Uterus (tissue), 4 donors: ENCODE measurements around the gene CDYL2. TPM values are rescaled to one million over a fixed set of nuclear protein-coding genes. Genes with fewer than 3 reads are reported as not detected.

Source experiments
- DNase-seq, 2 donors: peaks; one replicate each; pipeline ENCODE4 v3.0.0-alpha.2; 2019 to 2020
- H3K27ac ChIP-seq, 2 donors: fragments of 200-600 bp; sonication (generic); 1 replicate in 1 of 2; 2 replicates in 1 of 2; pipeline ENCODE4 v1.5.1; 2016 to 2018
- H3K27me3 ChIP-seq, 2 donors: fragments of 200-600 bp; sonication (generic); one replicate each; pipeline ENCODE4 v1.5.1; 2018 to 2019; ENCODE audit warnings: control low read depth in 1 of 2
- H3K36me3 ChIP-seq, 2 donors: fragments of 200-600 bp; sonication (generic); one replicate each; pipeline ENCODE4 v1.5.1; 2019; ENCODE audit warnings: control low read depth in 1 of 2
- H3K4me1 ChIP-seq, 2 donors: fragments of 200-600 bp; sonication (generic); one replicate each; pipeline ENCODE4 v1.5.1; 2018 to 2019; ENCODE audit warnings: control low read depth in 1 of 2
- H3K4me3 ChIP-seq, 2 donors: fragments of 200-600 bp; sonication (generic); 1 replicate in 1 of 2; 2 replicates in 1 of 2; pipeline ENCODE4 v1.5.1; 2018 to 2019; ENCODE audit warnings: mild to moderate bottlenecking in 1 of 2
- H3K9me3 ChIP-seq, 2 donors: fragments of 200-600 bp; sonication (generic); one replicate each; pipeline ENCODE4 v1.5.1; 2019; ENCODE audit warnings: control low read depth in 1 of 2
- POLR2A ChIP-seq, 2 donors: fragments of 450-650 bp; IDR thresholded peaks; one replicate each; pipeline ENCODE4 v1.6.1; 2016; ENCODE audit warnings: antibody characterized with exemption in 2 of 2, mild to moderate bottlenecking in 1 of 2, moderate library complexity in 1 of 2
- intact Hi-C: fragments of 100-400 bp; cut with DNase I; formaldehyde crosslinking; loops from one replicate; pipeline ENCODE4 v1.15.1; 2023; ENCODE audit warnings: low total_unique reads
- total RNA-seq, 4 donors: library from RNA; depleted of rRNA in 3 of 4; stranded (reverse); fragments of >200 nt in 3 of 4; gene quantifications; one replicate each; pipeline versions ENCODE4 v1.1.0 to v1.2.4, GENCODE V29; 2014 to 2023
- TF ChIP-seq, protein P1 (sequence below), 4 experiments: fragments of 200-600 bp in 2 of 4; fragments of 450-650 bp in 2 of 4; sonication (generic) in 2 of 4; IDR thresholded peaks; one replicate each; pipeline ENCODE4 v1.5.1; 2016 to 2019; ENCODE audit warnings: antibody characterized with exemption in 4 of 4, mild to moderate bottlenecking in 2 of 4, moderate library complexity in 1 of 4
- donor health status: DM: yes; HTN: yes; CAD: no.

CDYL2 gene
- total RNA-seq, 4 donors from 2014 or later = 2.3 to 9.1 (median 5.1) TPM

DNA sequence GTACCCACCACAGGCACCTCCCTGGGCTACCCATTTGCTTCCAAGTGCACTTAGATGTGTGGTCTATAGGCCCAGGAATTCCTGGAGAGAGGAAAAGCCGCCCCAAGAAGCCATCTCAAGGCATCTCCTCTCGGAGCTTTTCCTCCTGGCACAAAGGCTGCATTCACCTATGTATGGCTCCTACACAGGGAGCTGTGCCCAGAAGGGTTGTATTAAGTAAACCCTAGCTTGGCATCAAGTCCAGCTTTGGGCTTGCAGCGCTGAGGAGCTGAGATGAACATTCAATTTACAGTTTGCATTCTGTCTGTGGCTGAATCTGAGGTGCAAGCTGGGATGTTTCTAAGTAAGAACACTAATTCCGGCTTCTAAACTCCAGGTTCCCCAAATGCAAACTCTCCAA, 81.3 kb downstream of the CDYL2 start:
- H3K4me3 ChIP-seq = no peak overlapping the region
- H3K36me3 ChIP-seq = no peaks in the 10 kb centered on the region
- no peak for TF ChIP-seq POLR2A (IDR thresholded peaks at IDR 0.05)
- TF ChIP-seq, protein P1, sequence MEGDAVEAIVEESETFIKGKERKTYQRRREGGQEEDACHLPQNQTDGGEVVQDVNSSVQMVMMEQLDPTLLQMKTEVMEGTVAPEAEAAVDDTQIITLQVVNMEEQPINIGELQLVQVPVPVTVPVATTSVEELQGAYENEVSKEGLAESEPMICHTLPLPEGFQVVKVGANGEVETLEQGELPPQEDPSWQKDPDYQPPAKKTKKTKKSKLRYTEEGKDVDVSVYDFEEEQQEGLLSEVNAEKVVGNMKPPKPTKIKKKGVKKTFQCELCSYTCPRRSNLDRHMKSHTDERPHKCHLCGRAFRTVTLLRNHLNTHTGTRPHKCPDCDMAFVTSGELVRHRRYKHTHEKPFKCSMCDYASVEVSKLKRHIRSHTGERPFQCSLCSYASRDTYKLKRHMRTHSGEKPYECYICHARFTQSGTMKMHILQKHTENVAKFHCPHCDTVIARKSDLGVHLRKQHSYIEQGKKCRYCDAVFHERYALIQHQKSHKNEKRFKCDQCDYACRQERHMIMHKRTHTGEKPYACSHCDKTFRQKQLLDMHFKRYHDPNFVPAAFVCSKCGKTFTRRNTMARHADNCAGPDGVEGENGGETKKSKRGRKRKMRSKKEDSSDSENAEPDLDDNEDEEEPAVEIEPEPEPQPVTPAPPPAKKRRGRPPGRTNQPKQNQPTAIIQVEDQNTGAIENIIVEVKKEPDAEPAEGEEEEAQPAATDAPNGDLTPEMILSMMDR (IDR thresholded peaks at IDR 0.05) = no peak
- H3K9me3 ChIP-seq = no peaks in the 10 kb centered on the region
- DNase-seq = no peak
- H3K4me1 ChIP-seq = no peaks in the 10 kb centered on the region
- H3K27ac ChIP-seq = no peak overlapping the region
- intact Hi-C loops = no loop called here
- no peaks in the 10 kb centered on the region for H3K27me3 ChIP-seq

DNA sequence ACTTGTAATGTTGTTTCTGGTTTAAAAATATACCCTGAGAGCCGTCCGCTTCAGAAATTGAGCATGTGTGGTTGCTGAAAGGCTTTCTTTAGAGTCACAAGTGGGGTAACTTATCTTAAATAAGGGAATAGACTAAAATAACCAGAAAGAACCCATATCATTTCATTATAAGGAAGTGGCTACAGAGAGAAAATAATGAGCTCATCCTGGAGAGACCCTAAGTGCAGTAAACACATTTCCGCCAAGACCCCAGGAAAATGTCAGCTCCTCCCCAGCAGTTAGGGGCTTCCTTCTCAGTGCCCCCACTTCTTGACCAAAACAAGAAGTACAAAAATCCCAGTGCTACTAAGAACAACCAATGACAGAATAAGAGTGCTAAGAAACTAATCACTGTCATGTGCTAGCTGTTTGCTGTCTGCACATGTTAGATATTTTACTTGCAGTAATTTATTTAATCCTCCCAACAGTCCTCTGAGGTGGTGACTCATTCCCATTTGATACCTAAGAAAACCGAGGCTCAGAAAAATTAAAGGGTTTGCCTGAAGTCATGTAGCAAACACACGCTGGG, 83.5 kb downstream of the CDYL2 start:
- H3K9me3 ChIP-seq = no peaks in the 10 kb centered on the region
- DNase-seq = no peak
- no peaks in the 10 kb centered on the region for H3K27me3 ChIP-seq
- H3K27ac ChIP-seq = no peak overlapping the region
- H3K4me1 ChIP-seq = no peaks in the 10 kb centered on the region
- H3K36me3 ChIP-seq = no peaks in the 10 kb centered on the region
- no peak for TF ChIP-seq POLR2A (IDR thresholded peaks at IDR 0.05)
- TF ChIP-seq, protein P1 (IDR thresholded peaks at IDR 0.05) = no peak
- no peak overlapping the region for H3K4me3 ChIP-seq
- intact Hi-C loops = no loop called here

DNA sequence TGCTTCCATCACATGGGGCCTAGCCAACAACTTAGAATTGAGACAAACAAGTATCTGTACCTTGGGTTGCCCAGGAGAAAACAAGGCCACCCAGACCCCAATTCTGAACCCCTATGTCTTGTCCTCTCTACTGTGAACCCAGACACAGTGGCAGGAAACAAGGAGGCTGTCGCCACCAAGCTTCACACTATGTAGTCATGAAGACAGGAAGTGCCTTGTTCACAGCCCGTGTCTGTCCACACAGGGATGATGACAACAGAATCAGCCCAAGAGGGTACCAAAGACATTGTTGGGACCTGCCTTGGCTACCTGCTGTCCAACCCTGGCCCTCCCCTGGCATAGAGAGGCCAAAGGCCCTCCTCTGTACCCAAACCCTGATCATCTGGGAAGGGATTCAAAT, 84.8 kb downstream of the CDYL2 start:
- Histone ChIP-seq H3K4me3 (no peak overlapping the region), H3K27me3 (no peaks in the 10 kb centered on the region), H3K27ac (no peak overlapping the region), H3K4me1 (no peaks in the 10 kb centered on the region), H3K36me3 (no peaks in the 10 kb centered on the region), H3K9me3 (no peaks in the 10 kb centered on the region)
- no peak for TF ChIP-seq POLR2A (IDR thresholded peaks at IDR 0.05)
- TF ChIP-seq, protein P1 (IDR thresholded peaks at IDR 0.05) = no peak
- intact Hi-C loops = no loop called here
- DNase-seq = no peak

DNA sequence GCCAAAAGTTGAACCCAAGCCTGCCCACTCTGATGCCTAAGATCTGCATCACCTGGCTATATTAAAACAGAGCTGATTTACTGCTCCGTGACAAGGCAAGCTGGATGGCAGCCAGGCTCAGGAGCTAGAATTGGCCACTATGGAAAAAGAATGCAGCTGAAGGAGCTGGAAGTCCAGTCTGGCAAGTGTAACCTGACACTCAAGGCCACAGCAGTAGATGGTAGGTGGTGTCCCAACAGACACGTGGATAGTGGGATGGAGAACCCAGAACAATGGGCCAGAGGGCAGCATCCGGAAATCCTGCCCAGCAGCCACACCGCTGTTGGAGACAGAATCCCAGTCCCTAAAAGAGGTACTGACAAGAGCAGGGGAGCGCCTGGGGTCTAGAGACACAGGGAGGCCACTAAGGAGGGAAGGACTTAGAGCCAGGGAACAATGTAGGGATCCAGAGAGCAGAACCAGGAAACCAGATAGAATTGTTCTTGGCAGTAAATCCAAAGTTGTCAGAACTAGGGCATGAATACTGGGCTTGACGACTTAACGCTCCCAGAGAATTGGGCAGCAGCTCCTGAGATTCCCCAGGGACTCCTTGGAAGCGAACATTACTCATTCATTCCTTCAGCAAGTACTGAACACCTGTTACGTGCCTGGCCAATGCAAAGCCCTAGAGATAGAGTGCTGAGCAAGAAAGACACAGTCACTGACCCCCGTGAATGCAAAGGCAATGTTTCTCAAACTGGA, 85.7 kb downstream of the CDYL2 start:
- no peak overlapping the region for H3K4me3 ChIP-seq
- no peaks in the 10 kb centered on the region for H3K4me1 ChIP-seq
- no peak overlapping the region for H3K27ac ChIP-seq
- intact Hi-C loops = no loop called here
- no peaks in the 10 kb centered on the region for H3K9me3 ChIP-seq
- H3K27me3 ChIP-seq = no peaks in the 10 kb centered on the region
- no peaks in the 10 kb centered on the region for H3K36me3 ChIP-seq
- no peak for DNase-seq
- no peak for TF ChIP-seq POLR2A (IDR thresholded peaks at IDR 0.05)

DNA sequence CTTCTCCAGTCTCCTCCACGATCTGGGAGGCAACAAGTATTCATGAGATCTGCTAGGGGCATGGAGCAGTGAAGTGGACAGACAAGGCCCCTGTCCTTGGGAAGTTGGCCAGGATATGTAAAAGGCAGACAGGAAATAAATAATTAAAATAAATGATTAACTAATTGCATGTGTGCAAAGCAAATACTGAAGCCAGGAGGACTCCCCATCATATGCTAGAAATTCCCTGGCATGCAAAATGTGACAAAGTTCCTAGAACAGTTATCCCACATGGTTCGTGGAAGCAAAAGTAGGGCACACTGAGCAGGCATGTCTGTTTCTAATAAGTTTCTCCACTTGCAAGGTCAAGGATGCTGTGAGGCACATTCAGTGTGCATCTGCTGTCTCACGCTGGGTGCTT, 86.8 kb downstream of the CDYL2 start:
- no peak overlapping the region for H3K4me3 ChIP-seq
- no peak overlapping the region for H3K27ac ChIP-seq
- TF ChIP-seq, protein P1 (IDR thresholded peaks at IDR 0.05) = no peak
- TF ChIP-seq POLR2A (IDR thresholded peaks at IDR 0.05) = no peak
- no peaks in the 10 kb centered on the region for H3K27me3 ChIP-seq
- intact Hi-C loops = no loop called here
- no peaks in the 10 kb centered on the region for H3K9me3 ChIP-seq
- no peaks in the 10 kb centered on the region for H3K36me3 ChIP-seq
- no peaks in the 10 kb centered on the region for H3K4me1 ChIP-seq
- no peak for DNase-seq
